Left colon (tissue), 2 donors: ENCODE results near the gene TRMT61A. TPM values are rescaled to one million over a fixed set of nuclear protein-coding genes. Genes with fewer than 3 reads are reported as not detected.
A peak's percentile ranks its signal among the peaks of the same experiment; 100 is the strongest.

ENCODE experiments used
- ATAC-seq: fragments of 200-7000 bp; cut with Tn5 transposase; one replicate; pipeline ENCODE4 v1.9.1; 2020; ENCODE audit warnings: mild to moderate bottlenecking, moderate library complexity
- DNase-seq, 2 donors: peaks; one replicate each; pipeline ENCODE4 v3.0.0-alpha.2; 2020
- intact Hi-C, 2 donors: fragments of 100-400 bp; cut with DNase I in 1 of 2; cut with micrococcal nuclease in 1 of 2; formaldehyde crosslinking; loops; one replicate each; pipeline versions ENCODE4 v1.11.2 to v1.14.0; 2022; cut with DNase I, micrococcal nuclease
- total RNA-seq, 2 donors: library from RNA; stranded (reverse); fragmentation: NEBNext Ultra II Directional; extraction: Animal tissue kit (Norgen Biotek cat#: 25700); gene quantifications; one replicate each; pipeline ENCODE4 v1.2.1, GENCODE V29; 2021
- donor health status: DM: no; HTN: no; CAD: no.
- donor health status: DM: yes; HTN: yes; CAD: no.

Gene TRMT61A
- total RNA-seq, 2 donors from 2014 or later: 10.1 to 10.6 TPM

GRCh38 chr14:103552011-103552845, 23.2 kb downstream of the TRMT61A start:
- ATAC-seq: no peak
- DNase-seq: peak in 1 of 2 donors; percentile 32
- intact Hi-C loops: no loop called here

DNA sequence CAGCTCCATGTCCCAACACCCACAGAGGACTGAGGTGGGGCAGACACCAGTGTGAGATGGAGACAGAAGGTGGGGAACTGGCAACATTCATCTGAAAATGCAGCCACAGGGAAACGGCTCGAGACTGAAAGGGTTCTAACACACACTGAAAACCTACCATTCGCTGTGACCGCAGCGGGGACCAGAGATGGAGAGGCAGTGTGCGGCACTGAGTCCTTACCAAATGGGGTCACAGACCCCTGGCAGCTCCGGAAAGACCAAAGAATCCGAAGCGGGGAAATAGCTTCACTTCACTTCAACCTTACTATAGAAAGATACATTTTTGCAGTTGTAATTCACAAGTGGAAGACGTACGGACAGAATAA, 23.8 kb downstream of the TRMT61A start:
- DNase-seq (no peak), ATAC-seq (no peak)
- intact Hi-C loops: no loop called here

- intact Hi-C loops: no loop called here
- no peak for ATAC-seq
Measured at GRCh38 chr14:103555559-103556337, 26.8 kb downstream of the TRMT61A start.

DNA sequence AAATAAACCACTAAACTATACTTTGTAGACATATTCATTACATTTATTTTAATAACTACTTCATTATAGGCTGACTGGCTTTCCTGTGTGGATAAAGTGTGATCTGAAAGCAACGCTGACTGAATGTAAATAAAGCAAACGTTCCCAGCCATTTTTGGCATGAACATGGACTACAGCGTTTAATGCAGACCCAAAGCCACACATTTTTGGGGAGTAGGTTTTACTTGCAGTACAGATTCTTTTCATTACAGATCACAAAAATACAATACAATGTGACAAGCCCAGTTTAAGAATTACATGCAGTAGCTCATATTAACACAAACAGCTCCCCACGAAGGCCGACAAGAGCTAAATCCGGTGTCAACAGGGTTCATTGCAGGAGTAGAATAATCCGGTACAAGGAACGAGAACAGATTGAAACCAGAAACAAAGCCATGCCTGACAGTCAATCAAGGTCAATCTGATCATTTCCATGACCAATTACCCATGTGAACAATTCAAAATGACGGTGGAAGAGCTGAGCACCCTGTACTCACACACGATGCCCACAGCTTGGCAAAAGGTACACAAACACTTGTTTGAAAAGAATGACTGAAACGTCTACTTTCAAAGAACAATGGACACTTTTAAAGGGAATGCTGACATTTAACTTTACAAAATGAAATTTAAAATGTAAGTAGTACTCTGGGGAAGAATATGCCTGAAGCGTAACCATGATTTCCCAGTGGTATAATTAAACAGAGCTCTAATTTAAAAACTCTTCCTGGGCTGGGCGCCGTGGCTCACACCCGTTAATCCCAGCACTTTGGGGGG, 28.2 kb downstream of the TRMT61A start:
- no peak for DNase-seq
- ATAC-seq: no peak
- intact Hi-C loops: no loop called here

More at GRCh38 chr14:103555559-103556337, 26.8 kb downstream of the TRMT61A start:
- DNase-seq: no peak

DNA sequence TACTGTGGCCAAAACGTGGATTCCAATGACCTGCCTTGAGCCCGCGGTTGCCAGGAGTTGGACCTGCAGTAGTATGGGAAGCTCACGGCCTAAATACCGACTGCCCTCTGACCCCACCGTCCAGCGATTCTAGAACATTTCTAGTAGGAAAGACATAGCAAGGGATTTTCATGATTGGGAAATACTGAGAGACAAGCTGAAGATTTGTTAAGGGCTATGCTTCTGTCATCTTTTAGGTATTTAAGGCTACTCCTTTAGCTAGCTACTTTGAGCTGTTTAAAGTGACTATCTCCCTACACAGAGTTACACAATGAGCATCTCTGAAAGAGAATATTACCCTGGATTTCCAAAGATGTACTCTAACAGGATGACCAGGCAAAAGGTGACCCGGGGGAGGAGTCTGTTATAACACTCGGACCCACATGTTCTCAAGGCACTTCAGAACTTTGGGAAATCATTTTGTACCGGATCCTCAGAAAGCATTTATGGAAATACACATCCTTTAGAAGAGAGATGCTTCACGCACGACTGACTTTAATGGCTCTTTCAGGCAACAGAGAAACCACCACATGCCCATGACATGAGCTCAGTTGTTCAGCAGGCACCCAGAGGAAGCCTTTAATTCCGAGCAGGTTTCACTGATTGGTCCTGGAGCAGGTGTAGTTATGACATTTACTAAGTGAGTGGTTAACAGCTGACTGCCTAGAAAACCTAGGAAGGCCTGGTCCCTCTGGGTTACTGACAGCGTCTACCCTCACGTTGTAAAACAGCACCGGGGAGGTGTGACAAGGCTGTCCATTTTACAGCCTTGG, 29.3 kb downstream of the TRMT61A start:
- ATAC-seq (no peak), DNase-seq (no peak)
- intact Hi-C loops: no loop called here

- ATAC-seq: no peak
- no peak for DNase-seq
- intact Hi-C loops: no loop called here
Measured at GRCh38 chr14:103559766-103560165, 30.8 kb downstream of the TRMT61A start.

GRCh38 chr14:103560691-103561090, 31.7 kb downstream of the TRMT61A start:
- ATAC-seq (no peak), DNase-seq (no peak)
- intact Hi-C loops: no loop called here

DNA sequence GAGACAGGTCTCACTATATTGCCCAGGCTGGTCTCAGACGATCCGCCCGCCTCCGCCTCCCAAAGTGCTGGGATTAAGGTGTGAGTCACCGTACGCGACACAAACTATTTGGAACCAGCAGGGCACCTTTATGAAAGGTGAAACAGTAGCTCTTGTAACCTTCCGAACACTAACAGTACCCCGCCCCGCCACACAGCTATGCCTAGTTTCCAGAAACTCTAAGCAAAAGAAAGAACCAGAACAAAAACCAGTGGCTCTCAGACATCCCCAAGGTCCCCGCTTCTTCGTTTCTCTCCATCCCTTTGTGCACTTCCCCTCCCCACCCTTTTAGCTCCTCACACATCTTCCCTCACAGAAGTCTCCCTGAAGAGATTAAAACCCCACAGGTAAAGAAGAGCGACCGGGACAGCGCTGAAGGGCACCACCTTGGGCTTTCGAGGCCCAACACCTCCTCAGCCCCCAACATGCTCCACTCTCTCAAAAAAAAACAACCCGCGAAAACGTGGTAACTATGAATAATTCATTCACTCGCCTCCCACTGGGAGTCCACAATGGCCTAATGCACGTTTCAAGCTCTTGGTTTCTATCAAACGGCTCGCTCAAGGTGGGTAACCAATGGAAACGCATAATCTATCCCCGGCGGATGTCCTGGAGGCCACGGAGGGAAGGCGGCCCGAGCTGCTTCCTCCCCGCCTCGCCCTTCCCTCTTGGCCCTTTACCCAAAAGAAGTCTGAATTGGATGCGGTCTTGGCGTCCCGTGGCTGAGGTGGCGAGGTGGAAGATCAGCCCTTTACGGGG, 32.6 kb downstream of the TRMT61A start:
- peak; percentile 49 for ATAC-seq
- intact Hi-C loops: no loop called here
- peak in 1 of 2 donors; percentile 53 for DNase-seq

GRCh38 chr14:103562179-103562428, 33.1 kb downstream of the TRMT61A start:
- ATAC-seq: no peak
- intact Hi-C loops: no loop called here
- no peak for DNase-seq

DNA sequence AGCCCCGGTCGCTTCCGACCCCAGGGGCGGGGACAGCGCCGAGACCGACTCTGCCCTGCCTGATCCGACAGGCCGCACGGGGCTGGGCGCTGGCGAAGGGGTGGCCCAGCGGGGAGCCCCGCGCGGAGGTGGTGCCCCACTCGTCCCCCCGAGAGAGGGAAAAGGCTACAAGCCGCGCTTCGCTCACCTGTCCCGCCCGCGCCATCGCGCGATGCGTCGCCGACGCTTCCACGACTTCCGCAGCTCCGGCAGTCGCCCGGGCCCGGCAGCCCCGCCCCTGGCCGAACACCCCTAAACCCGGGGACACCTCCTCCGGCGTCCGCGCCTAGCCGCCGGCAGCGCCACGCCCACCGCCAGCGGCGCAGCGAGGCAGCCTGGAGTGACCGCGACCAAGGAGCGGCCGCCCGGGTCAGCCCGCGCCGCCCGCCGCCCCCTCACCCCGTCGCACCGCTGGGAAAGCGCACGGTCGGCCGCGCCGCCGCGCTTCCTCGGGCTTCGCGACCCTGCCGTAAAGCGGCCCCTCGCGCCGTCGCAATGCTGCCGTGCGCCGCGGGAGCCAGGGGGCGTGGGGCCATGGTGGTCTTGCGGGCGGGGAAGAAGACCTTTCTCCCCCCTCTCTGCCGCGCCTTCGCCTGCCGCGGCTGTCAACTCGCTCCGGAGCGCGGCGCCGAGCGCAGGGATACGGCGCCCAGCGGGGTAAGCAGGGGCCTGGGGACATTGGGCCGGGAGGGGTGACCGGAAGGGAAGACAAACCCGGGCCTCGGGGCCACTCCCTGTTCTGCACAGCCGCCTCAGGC, 33.6 kb downstream of the TRMT61A start, which contains the start of the genes BAG5 and COA8:
Gene BAG5 (minus strand): TSS at position 229 of the 797 bp plus-strand sequence. CDS start 1,493 bp downstream, outside the sequence.
Gene COA8 (plus strand): TSS at position 532 of the 797 bp plus-strand sequence. CDS start 42 bp downstream, at position 574.
- DNase-seq (peak; percentile 85 to 91), ATAC-seq (peak; percentile 81)
- intact Hi-C loops: no loop called here

GRCh38 chr14:103563226-103563620, 34.2 kb downstream of the TRMT61A start:
- DNase-seq (no peak), ATAC-seq (no peak)
- intact Hi-C loops: no loop called here

- ATAC-seq: no peak
Measured at GRCh38 chr14:103563844-103564505, 35.0 kb downstream of the TRMT61A start.

GRCh38 chr14:103568952-103569351, 40.0 kb downstream of the TRMT61A start:
- DNase-seq: no peak
- intact Hi-C loops: no loop called here
- no peak for ATAC-seq

More at GRCh38 chr14:103563844-103564505, 35.0 kb downstream of the TRMT61A start:
- no peak for DNase-seq
- intact Hi-C loops: no loop called here

DNA sequence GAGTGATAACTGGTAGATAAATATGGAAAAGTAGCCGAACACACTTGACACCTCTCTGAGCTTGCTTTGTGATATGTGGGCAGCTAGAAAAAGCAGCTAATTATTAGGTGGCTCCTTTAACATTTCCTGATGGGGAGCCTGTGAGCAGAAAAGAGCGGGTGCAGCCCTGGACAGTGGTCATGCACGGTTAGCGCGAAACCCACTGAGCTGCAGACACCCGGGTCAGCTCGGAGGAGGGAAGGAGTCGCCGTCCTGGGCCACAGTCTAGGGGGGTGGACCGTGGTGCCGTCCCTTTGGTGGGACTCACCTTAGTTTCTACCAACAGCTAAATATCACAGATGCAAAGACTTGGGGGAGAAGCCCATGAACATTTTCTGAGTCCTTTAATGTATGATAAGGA, 40.4 kb downstream of the TRMT61A start:
- intact Hi-C loops: no loop called here
- no peak for DNase-seq

DNA sequence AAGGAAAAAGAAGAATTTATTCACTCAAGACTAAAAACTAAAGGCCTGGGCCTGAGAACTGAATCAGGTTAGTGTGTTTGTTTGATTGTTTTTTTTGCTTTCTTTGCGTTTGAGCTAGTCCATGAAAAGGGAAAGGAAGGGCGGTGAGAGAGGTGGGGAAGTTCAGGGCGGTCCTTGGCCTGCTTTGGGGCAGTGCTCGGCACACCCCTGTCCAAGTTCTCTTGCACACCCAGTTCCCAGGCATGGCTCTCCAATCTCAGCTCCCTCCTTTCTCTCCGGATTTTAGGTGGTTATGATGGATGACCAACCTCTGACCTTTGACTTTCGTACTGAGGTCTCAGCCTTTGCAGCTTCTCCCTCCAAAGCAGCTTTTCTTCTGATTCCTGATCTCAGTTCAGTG, 45.1 kb downstream of the TRMT61A start:
- DNase-seq: no peak

More for the DNA sequence above, 40.4 kb downstream of the TRMT61A start:
- no peak for ATAC-seq

GRCh38 chr14:103574707-103575285, 45.8 kb downstream of the TRMT61A start:
- intact Hi-C loops: loop anchor here in 1 of 2 donors (10.0 kb wide), 2 partner anchors 50 to 140 kb away; partner anchors contain the start of genes KLC1, XRCC3 and ZFYVE21
- ATAC-seq (no peak), DNase-seq (no peak)

More for the DNA sequence above, 45.1 kb downstream of the TRMT61A start:
- intact Hi-C loops: loop anchor here in 1 of 2 donors (10.0 kb wide), 2 partner anchors 51 to 141 kb away; partner anchors contain the start of genes KLC1, XRCC3 and ZFYVE21
- no peak for ATAC-seq
